Retinal pigment epithelial cell (primary cell): ENCODE measurements around the gene ZNF853.
"Not testable (repeated sequence)": the region's sequence is repeated elsewhere in the genome, so short reads cannot be mapped to it uniquely, and the experiment has no call there.

ENCODE experiments used
- DNase-seq: peaks from one replicate; pipeline ENCODE4 v3.0.0-alpha.2; 2010; ENCODE audit warnings: low read depth
- H3K4me3 ChIP-seq: 2 replicates; pipeline ENCODE4 v1.5.1; 2011; ENCODE audit warnings: mild to moderate bottlenecking, low read length, control low read depth, moderate library complexity
- CTCF ChIP-seq: conservative IDR thresholded peaks from 2 replicates; pipeline ENCODE4 v1.5.1; 2011; ENCODE audit warnings: low read depth, low read length, control low read depth, inconsistent platforms

Gene ZNF853

GRCh38 chr7:6577369-6578113 lies 37.9 kb upstream of the ZNF853 start, which contains the start of gene ZDHHC4:
ZDHHC4 (plus strand) TSS chr7:6577454; CDS start chr7:6580562, 3,108 bp downstream.
- DNase-seq: peak; percentile 43
- peak within 1 kb of the TSS; percentile 76 for H3K4me3 ChIP-seq
- no peak for TF ChIP-seq CTCF

GRCh38 chr7:6578114-6579084 lies 37.0 kb upstream of the ZNF853 start:
- no peak for DNase-seq
- H3K4me3 ChIP-seq: peak overlapping the region; percentile 76
- TF ChIP-seq CTCF: no peak

GRCh38 chr7:6579446-6579845 lies 36.0 kb upstream of the ZNF853 start:
- no peak for DNase-seq
- TF ChIP-seq CTCF: peak; percentile 17

GRCh38 chr7:6585746-6586432 lies 29.5 kb upstream of the ZNF853 start:
- not testable (repeated sequence) for DNase-seq, H3K4me3 ChIP-seq

More at GRCh38 chr7:6579446-6579845, 36.0 kb upstream of the ZNF853 start:
- H3K4me3 ChIP-seq: no peak overlapping the region

- TF ChIP-seq CTCF: no peak
- no peak for DNase-seq
- H3K4me3 ChIP-seq: no peak overlapping the region
These were observed 26.8 kb upstream of the ZNF853 start for GRCh38 chr7:6588566-6588965.

GRCh38 chr7:6589151-6589828 lies 26.1 kb upstream of the ZNF853 start:
- no peak for TF ChIP-seq CTCF
- peak overlapping the region; percentile 33 for H3K4me3 ChIP-seq
- no peak for DNase-seq
